HepG2 (cell line): ENCODE data around the gene ATRAID. TPM values are rescaled to one million over a fixed set of nuclear protein-coding genes. Genes with fewer than 3 reads are reported as not detected.
A peak's percentile ranks its signal among the peaks of the same experiment; 100 is the strongest.
"Not testable (repeated sequence)": the region's sequence is repeated elsewhere in the genome, so short reads cannot be mapped to it uniquely, and the experiment has no call there.

Source experiments
- ATAC-seq: fragments of 200-7000 bp; cut with Tn5 transposase; 3 replicates; pipeline ENCODE4 v1.9.1; 2020; ENCODE audit warnings: mild to moderate bottlenecking, moderate library complexity
- BruUV-seq: library from RNA; stranded (reverse); fragments of 400-500 nt; replicated peaks from 2 replicates; lab custom pipeline; 2021; lab: Mats Ljungman, UMichigan
- CTCF ChIA-PET: fragments of 300-600 bp; formaldehyde crosslinking; extraction: SDS; loops from one replicate; lab custom pipeline; 2021; ENCODE audit warnings: low total read pairs, inconsistent platforms, low intra/inter-chr PET ratio; lab: Yijun Ruan, JAX
- POLR2A ChIA-PET: fragments of 350-600 bp; sonication (Branson Sonifier 250); formaldehyde crosslinking; loops from one replicate; lab custom pipeline; 2020; ENCODE audit warnings: antibody characterized with exemption, inconsistent platforms; lab: Yijun Ruan, JAX
- DNase-seq: peaks from one replicate; pipeline ENCODE4 v3.0.0-alpha.2; 2015; ENCODE audit warnings: low spot score
- FAIRE-seq: peaks from 3 replicates; lab custom pipeline; 2011; peaks lifted over from hg19 to GRCh38; lab: Jason Lieb, UNC
- H2AFZ ChIP-seq: one replicate; pipeline ENCODE4 v1.6.1; 2011; ENCODE audit warnings: low read length, inconsistent platforms
- H3K27ac ChIP-seq: fragments of 300-600 bp; 3 replicates; pipeline ENCODE4 v1.8.0; 2011; ENCODE audit warnings: mixed run types, mild to moderate bottlenecking, mixed read lengths, low read length, inconsistent platforms; ENCODE audit not compliant: insufficient read depth; ENCODE audit errors: extremely low read length
- H3K27me3 ChIP-seq, 2 experiments: fragments of 200-600 bp in 1 of 2; 2 replicates in 1 of 2; 3 replicates in 1 of 2; pipeline versions ENCODE4 v1.6.0 to v1.8.0; 2011; ENCODE audit warnings: low read length in 2 of 2, mild to moderate bottlenecking in 2 of 2, moderate library complexity in 2 of 2, inconsistent platforms in 1 of 2; ENCODE audit not compliant: insufficient read depth in 2 of 2, control insufficient read depth in 1 of 2
- H3K36me3 ChIP-seq, 2 experiments: fragments of 200-600 bp in 1 of 2; replicated peaks in 1 of 2; 2 replicates in 1 of 2; 3 replicates in 1 of 2; pipeline versions ENCODE4 v1.5.1 to v1.8.0; 2011; ENCODE audit warnings: low read length in 2 of 2, inconsistent platforms in 1 of 2; ENCODE audit not compliant: insufficient read depth in 2 of 2, control insufficient read depth in 1 of 2
- H3K4me1 ChIP-seq: 2 replicates; pipeline ENCODE4 v1.5.1; 2012; ENCODE audit warnings: low read length, inconsistent platforms; ENCODE audit not compliant: insufficient read depth
- H3K4me2 ChIP-seq: 2 replicates; pipeline ENCODE4 v1.6.0; 2011; ENCODE audit warnings: low read depth, low read length, inconsistent platforms
- H3K4me3 ChIP-seq, 3 experiments: fragments of 200-600 bp in 1 of 3; sonication (generic), shearing (Covaris generic) in 1 of 3; replicated peaks in 1 of 3; 2 replicates each; pipeline ENCODE4 v1.5.1; 2011 to 2016; ENCODE audit warnings: low read length in 3 of 3, inconsistent platforms in 2 of 3, low read depth in 2 of 3, mild to moderate bottlenecking in 2 of 3, control low read depth in 1 of 3, mixed read lengths in 1 of 3; ENCODE audit not compliant: insufficient read depth in 1 of 3
- H3K79me2 ChIP-seq: one replicate; pipeline ENCODE4 v1.6.1; 2011; ENCODE audit warnings: low read length, inconsistent platforms; ENCODE audit not compliant: insufficient read depth
- H3K9ac ChIP-seq: 2 replicates; pipeline ENCODE4 v1.6.0; 2011; ENCODE audit warnings: mild to moderate bottlenecking, low read depth, low read length, inconsistent platforms; ENCODE audit not compliant: insufficient read depth
- H3K9me3 ChIP-seq: 2 replicates; pipeline ENCODE4 v1.5.1; 2012; ENCODE audit warnings: mild to moderate bottlenecking, low read length
- H4K20me1 ChIP-seq: 2 replicates; pipeline ENCODE4 v1.6.0; 2011; ENCODE audit warnings: inconsistent platforms, mild to moderate bottlenecking, low read length, moderate library complexity; ENCODE audit not compliant: insufficient read depth
- CENPX ChIP-seq: sonication (generic); formaldehyde crosslinking; IDR thresholded peaks from 2 replicates; pipeline ENCODE4 v1.9.0; 2021; ENCODE audit warnings: mild to moderate bottlenecking, missing genetic modification reagents, moderate library complexity
- CHD4 ChIP-seq: fragments of 200-600 bp; sonication (generic); IDR thresholded peaks from 2 replicates; pipeline ENCODE4 v1.7.0; 2017; ENCODE audit warnings: mild to moderate bottlenecking, low read length, borderline replicate concordance
- ERF ChIP-seq: IDR thresholded peaks from 2 replicates; pipeline ENCODE4 v1.6.1; 2018; ENCODE audit warnings: missing biosample characterization, missing genetic modification reagents
- FOXA3 ChIP-seq: IDR thresholded peaks from 2 replicates; pipeline ENCODE4 v1.6.1; 2016; ENCODE audit warnings: missing genetic modification reagents, missing compliant biosample characterization
- IKZF4 ChIP-seq: sonication (generic); formaldehyde crosslinking; IDR thresholded peaks from 2 replicates; pipeline ENCODE4 v1.5.1; 2020; ENCODE audit warnings: borderline replicate concordance, mild to moderate bottlenecking, low read depth, missing genetic modification reagents; ENCODE audit errors: not compliant biosample characterization
- TP53 ChIP-seq: sonication (generic); formaldehyde crosslinking; conservative IDR thresholded peaks from 2 replicates; pipeline ENCODE4 v1.4.0; 2020; ENCODE audit warnings: missing genetic modification reagents
- XBP1 ChIP-seq: sonication (generic); formaldehyde crosslinking; IDR thresholded peaks from 2 replicates; pipeline ENCODE4 v1.5.0; 2020; ENCODE audit warnings: missing genetic modification reagents
- ZNF720 ChIP-seq: sonication (generic); formaldehyde crosslinking; IDR thresholded peaks from 2 replicates; pipeline ENCODE4 v1.4.0; 2020; ENCODE audit warnings: missing genetic modification reagents
- ZNF75D ChIP-seq: sonication (generic); formaldehyde crosslinking; IDR thresholded peaks from 2 replicates; pipeline ENCODE4 v1.8.1; 2023; ENCODE audit warnings: missing genetic modification reagents, mild to moderate bottlenecking, borderline replicate concordance
- ZSCAN22 ChIP-seq: sonication (generic); formaldehyde crosslinking; IDR thresholded peaks from 2 replicates; pipeline ENCODE4 v1.4.0; 2020; ENCODE audit warnings: mild to moderate bottlenecking, missing genetic modification reagents
- WGBS: methylation state at CpG from one replicate; pipeline ENCODE4 v1.1.6; 2017; ENCODE audit warnings: low lambda C conversion rate; 5-methylcytosine and 5-hydroxymethylcytosine counted together
- in situ Hi-C: cut with HindIII; loops from 2 replicates; pipeline ENCODE4 v1.10.0; 2017; ENCODE audit warnings: low pct_unique_long_range_greater_than_20kb; ENCODE audit not compliant: extremely low pct_ligation_motif_present
- intact Hi-C: fragments of 100-400 bp; cut with micrococcal nuclease; formaldehyde crosslinking; loops from one replicate; pipeline ENCODE4 v1.10.0; 2022; ENCODE audit not compliant: unreplicated experiment
- polyA plus RNA-seq, 8 experiments: library from polyadenylated mRNA; depleted of rRNA in 3 of 8; stranded (reverse) in 7 of 8; unstranded in 1 of 8; fragments of >200 nt; fragmentation: Illumina TruSeq in 4 of 8; extraction: Trizol in 4 of 8; gene quantifications; 2 replicates each; pipeline versions ENCODE4 v1.2.1 to v1.2.3, GENCODE V29; 2011 to 2016; ENCODE audit warnings: low read depth in 4 of 8, missing spikeins in 1 of 8, mixed read lengths in 1 of 8; ENCODE audit not compliant: insufficient read depth in 1 of 8
- total RNA-seq, 5 experiments: library from RNA; depleted of rRNA; stranded (reverse); fragments of >200 nt; fragmentation: Illumina TruSeq; extraction: Trizol; gene quantifications; 2 replicates each; pipeline ENCODE4 v1.2.3, GENCODE V29; 2016; ENCODE audit warnings: low read depth in 1 of 5
- TF ChIP-seq, protein P1 (sequence below): sonication (generic); formaldehyde crosslinking; IDR thresholded peaks from 2 replicates; pipeline ENCODE4 v1.5.0; 2020; ENCODE audit warnings: missing genetic modification reagents
- TF ChIP-seq, protein P2 (sequence below): sonication (generic); formaldehyde crosslinking; IDR thresholded peaks from 2 replicates; pipeline ENCODE4 v1.4.0; 2020; ENCODE audit warnings: low read depth, mild to moderate bottlenecking, missing genetic modification reagents
- TF ChIP-seq, protein P3 (sequence below): sonication (generic); formaldehyde crosslinking; IDR thresholded peaks from 2 replicates; pipeline ENCODE4 v1.4.0; 2020; ENCODE audit warnings: mild to moderate bottlenecking, missing genetic modification reagents
- TF ChIP-seq, protein P4 (sequence below): sonication (generic); IDR thresholded peaks from 2 replicates; pipeline ENCODE4 v1.6.1; 2016; ENCODE audit warnings: low read depth, borderline replicate concordance
- TF ChIP-seq, protein P5 (sequence below): sonication (generic); formaldehyde crosslinking; IDR thresholded peaks from 2 replicates; pipeline ENCODE4 v1.5.1; 2020; ENCODE audit warnings: mild to moderate bottlenecking, missing genetic modification reagents

The ATRAID gene
- total and polyA plus RNA-seq, 2 of the 13 experiments (the other 11 are each of a cell fraction or from before 2014, with no cell fraction given): 207 to 382 TPM

DNA sequence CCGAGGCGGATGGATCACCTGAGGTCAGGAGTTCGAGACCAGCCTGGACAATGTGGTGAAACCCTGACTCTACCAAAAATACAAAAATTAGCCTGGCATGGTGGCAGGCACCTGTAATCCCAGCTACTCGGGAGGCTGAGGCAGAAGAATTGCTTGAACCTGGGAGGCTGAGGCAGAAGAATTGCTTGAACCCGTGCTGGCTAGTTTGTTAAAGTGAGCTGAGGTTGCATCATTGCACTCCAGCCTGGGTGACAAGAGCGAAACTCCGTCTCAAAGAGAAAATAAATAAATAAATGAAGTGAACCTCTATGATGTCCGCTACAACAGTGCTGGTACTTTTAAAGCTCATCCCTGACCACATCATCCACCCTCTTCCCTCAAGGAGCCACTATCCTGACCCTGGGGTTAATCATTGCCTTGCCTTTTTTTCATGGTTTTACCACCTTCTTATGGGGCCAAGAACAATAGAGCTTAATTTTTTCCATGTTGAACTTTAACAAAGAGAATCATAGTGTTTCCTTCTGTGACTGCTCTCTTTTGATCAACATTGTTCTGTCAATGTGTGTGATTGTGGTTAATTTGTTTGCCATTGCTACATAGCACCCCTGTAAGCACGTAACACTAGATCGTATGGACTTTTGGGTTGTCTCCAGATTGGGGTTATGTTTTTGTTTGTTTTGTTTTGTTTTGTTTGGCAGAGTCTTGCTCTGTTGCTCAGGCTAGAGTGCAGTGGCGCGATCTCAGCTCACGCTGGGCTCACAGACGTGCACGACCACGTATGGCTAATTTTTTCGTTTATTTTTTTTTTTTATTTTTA lies 17.1 kb upstream of the ATRAID start (continued):
- TF ChIP-seq, protein P1, sequence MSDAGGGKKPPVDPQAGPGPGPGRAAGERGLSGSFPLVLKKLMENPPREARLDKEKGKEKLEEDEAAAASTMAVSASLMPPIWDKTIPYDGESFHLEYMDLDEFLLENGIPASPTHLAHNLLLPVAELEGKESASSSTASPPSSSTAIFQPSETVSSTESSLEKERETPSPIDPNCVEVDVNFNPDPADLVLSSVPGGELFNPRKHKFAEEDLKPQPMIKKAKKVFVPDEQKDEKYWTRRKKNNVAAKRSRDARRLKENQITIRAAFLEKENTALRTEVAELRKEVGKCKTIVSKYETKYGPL (CRISPR knock-in tag): no peak
- TF ChIP-seq, protein P2, sequence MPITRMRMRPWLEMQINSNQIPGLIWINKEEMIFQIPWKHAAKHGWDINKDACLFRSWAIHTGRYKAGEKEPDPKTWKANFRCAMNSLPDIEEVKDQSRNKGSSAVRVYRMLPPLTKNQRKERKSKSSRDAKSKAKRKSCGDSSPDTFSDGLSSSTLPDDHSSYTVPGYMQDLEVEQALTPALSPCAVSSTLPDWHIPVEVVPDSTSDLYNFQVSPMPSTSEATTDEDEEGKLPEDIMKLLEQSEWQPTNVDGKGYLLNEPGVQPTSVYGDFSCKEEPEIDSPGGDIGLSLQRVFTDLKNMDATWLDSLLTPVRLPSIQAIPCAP (CRISPR knock-in tag): no peak
- no peak for TF ChIP-seq CENPX (CRISPR knock-in tag)
- TF ChIP-seq ERF (CRISPR knock-in tag): peak; percentile 60; the same call in 1 of the 2 replicates
- TF ChIP-seq XBP1: no peak
- TF ChIP-seq, protein P3, sequence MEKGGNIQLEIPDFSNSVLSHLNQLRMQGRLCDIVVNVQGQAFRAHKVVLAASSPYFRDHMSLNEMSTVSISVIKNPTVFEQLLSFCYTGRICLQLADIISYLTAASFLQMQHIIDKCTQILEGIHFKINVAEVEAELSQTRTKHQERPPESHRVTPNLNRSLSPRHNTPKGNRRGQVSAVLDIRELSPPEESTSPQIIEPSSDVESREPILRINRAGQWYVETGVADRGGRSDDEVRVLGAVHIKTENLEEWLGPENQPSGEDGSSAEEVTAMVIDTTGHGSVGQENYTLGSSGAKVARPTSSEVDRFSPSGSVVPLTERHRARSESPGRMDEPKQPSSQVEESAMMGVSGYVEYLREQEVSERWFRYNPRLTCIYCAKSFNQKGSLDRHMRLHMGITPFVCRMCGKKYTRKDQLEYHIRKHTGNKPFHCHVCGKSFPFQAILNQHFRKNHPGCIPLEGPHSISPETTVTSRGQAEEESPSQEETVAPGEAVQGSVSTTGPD (CRISPR knock-in tag): 0 out of 2 replicates have a peak, but pooled peaks have one; percentile 6
- TF ChIP-seq IKZF4 (CRISPR knock-in tag): no peak
- TF ChIP-seq, protein P4, sequence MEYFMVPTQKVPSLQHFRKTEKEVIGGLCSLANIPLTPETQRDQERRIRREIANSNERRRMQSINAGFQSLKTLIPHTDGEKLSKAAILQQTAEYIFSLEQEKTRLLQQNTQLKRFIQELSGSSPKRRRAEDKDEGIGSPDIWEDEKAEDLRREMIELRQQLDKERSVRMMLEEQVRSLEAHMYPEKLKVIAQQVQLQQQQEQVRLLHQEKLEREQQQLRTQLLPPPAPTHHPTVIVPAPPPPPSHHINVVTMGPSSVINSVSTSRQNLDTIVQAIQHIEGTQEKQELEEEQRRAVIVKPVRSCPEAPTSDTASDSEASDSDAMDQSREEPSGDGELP: no peak
- no peak for TF ChIP-seq ZNF75D (CRISPR knock-in tag)
- peak; percentile 22; the same call in 1 of the 2 replicates for TF ChIP-seq CHD4
- peak; percentile 52 for TF ChIP-seq FOXA3
- no peak for TF ChIP-seq TP53 (CRISPR knock-in tag)
- no peak for TF ChIP-seq ZSCAN22 (CRISPR knock-in tag)
- TF ChIP-seq ZNF720 (CRISPR knock-in tag): no peak
- TF ChIP-seq, protein P5, sequence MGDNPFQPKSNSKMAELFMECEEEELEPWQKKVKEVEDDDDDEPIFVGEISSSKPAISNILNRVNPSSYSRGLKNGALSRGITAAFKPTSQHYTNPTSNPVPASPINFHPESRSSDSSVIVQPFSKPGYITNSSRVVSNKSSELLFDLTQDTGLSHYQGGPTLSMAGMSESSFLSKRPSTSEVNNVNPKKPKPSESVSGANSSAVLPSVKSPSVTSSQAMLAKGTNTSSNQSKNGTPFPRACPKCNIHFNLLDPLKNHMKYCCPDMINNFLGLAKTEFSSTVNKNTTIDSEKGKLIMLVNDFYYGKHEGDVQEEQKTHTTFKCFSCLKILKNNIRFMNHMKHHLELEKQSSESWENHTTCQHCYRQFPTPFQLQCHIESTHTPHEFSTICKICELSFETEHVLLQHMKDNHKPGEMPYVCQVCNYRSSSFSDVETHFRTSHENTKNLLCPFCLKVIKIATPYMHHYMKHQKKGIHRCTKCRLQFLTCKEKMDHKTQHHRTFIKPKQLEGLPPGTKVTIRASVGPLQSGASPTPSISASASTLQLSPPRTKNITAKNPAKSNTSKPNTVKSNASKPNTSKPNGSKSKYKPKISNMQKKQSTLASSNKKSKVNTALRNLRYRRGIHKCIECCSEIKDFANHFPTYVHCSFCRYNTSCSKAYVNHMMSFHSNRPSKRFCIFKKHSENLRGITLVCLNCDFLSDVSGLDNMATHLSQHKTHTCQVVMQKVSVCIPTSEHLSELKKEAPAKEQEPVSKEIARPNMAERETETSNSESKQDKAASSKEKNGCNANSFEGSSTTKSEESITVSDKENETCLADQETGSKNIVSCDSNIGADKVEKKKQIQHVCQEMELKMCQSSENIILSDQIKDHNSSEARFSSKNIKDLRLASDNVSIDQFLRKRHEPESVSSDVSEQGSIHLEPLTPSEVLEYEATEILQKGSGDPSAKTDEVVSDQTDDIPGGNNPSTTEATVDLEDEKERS (CRISPR knock-in tag): no peak

DNA sequence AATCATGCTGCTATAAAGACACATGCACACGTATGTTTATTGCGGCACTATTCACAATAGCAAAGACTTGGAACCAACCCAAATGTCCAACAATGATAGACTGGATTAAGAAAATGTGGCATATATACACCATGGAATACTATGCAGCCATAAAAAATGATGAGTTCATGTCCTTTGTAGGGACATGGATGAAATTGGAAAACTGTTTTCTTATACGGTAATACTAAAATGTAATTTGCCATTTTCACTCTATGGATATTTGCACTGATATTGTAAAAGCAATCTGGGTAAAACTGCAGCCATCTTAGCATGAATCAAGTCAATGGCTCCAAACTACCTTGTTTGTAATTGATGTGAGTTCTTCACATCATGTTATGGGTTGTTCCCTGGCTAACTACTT lies 16.0 kb upstream of the ATRAID start:
- in situ Hi-C loops: loop anchor here (5.0 kb wide), 1 partner anchor 98 kb away; no protein-coding TSS in a partner anchor
- FAIRE-seq, BruUV-seq, H3K36me3 ChIP-seq, ATAC-seq, H3K79me2 ChIP-seq, H2AFZ ChIP-seq, H3K4me2 ChIP-seq, intact Hi-C loops, DNase-seq, H4K20me1 ChIP-seq, H3K27me3 ChIP-seq, H3K9me3 ChIP-seq, CTCF ChIA-PET, H3K9ac ChIP-seq, H3K4me3 ChIP-seq, H3K27ac ChIP-seq: not testable (repeated sequence)
- 93% methylated on average over 3 of the region's 3 CpGs for WGBS
- H3K4me1 ChIP-seq: peaks cover 34% of the 10 kb centered on the region
- POLR2A ChIA-PET: interaction anchor here (1.6 kb wide), 1 partner anchor 109 kb away, joined by 4 read pairs; the partner anchor contains the start of gene KHK
